NB4 (cell line): ENCODE measurements around the gene NAA20.

ENCODE experiments used
- DNase-seq: peaks from one replicate; pipeline ENCODE4 v3.0.0; 2010; ENCODE audit warnings: low read depth
- H3K4me3 ChIP-seq: one replicate; pipeline ENCODE4 v1.5.1; 2011; ENCODE audit warnings: mild to moderate bottlenecking, low read depth, low read length, moderate library complexity
- MYC ChIP-seq: IDR thresholded peaks from 2 replicates; pipeline ENCODE4 v1.6.1; 2011; ENCODE audit warnings: low read depth, low read length
- POLR2A ChIP-seq: IDR thresholded peaks from 2 replicates; pipeline ENCODE4 v1.6.1; 2011; ENCODE audit warnings: mild to moderate bottlenecking; ENCODE audit not compliant: insufficient read length; ENCODE audit errors: extremely low read depth
- TF ChIP-seq, protein P1 (sequence below): IDR thresholded peaks from 2 replicates; pipeline ENCODE4 v1.6.1; 2011; ENCODE audit warnings: low read depth, low read length
- TF ChIP-seq, protein P2 (sequence below): IDR thresholded peaks from one replicate; pipeline ENCODE4 v1.5.1; 2012; ENCODE audit warnings: low read depth, low read length

The NAA20 gene

DNA sequence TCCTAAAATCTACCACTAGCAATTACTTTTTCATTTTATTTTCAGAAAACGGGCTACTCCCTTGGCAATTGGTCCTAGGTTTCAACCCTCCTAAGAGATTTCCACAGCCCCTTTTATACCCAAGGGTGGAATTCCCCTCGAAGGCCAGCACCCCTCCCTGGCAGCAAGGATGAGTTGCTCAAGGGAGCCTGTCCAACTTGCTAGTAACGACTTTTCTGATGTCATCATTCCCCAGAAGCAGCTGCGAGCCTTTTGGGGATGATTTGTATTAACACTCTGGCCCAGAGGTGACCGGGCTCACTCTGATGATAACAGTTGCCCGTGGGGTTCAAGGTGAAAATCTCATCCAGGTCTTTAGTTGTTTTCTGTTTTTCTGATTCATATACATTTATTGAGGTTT lies 30.7 kb upstream of the NAA20 start:
- no peak overlapping the region for H3K4me3 ChIP-seq
- TF ChIP-seq, protein P1, sequence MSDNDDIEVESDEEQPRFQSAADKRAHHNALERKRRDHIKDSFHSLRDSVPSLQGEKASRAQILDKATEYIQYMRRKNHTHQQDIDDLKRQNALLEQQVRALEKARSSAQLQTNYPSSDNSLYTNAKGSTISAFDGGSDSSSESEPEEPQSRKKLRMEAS: no peak
- TF ChIP-seq, protein P2, sequence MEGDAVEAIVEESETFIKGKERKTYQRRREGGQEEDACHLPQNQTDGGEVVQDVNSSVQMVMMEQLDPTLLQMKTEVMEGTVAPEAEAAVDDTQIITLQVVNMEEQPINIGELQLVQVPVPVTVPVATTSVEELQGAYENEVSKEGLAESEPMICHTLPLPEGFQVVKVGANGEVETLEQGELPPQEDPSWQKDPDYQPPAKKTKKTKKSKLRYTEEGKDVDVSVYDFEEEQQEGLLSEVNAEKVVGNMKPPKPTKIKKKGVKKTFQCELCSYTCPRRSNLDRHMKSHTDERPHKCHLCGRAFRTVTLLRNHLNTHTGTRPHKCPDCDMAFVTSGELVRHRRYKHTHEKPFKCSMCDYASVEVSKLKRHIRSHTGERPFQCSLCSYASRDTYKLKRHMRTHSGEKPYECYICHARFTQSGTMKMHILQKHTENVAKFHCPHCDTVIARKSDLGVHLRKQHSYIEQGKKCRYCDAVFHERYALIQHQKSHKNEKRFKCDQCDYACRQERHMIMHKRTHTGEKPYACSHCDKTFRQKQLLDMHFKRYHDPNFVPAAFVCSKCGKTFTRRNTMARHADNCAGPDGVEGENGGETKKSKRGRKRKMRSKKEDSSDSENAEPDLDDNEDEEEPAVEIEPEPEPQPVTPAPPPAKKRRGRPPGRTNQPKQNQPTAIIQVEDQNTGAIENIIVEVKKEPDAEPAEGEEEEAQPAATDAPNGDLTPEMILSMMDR: no peak
- no peak for TF ChIP-seq POLR2A
- no peak for TF ChIP-seq MYC
- peak; percentile 43 for DNase-seq

DNA sequence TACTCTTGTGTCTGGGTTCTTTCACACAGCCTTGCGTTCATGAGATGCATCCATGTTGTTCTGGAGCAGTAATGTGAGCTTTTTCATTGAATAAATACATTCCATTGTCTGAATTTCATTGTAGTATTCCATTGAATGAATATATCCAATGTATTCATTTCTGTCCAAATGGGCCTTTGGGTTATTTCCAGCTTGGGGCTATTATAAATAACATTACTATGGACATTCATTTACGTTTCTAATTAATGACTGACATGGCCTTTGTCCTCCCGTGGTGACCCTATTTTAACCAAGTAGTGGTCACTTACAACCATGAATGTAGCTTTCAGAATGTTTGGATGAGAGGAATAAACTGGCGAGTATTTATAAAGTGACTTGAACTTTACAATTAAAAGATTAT lies 30.1 kb upstream of the NAA20 start:
- DNase-seq: no peak
- H3K4me3 ChIP-seq: no peak overlapping the region
- TF ChIP-seq POLR2A (no peak), MYC (no peak)
- TF ChIP-seq, protein P2: no peak
- TF ChIP-seq, protein P1: no peak

DNA sequence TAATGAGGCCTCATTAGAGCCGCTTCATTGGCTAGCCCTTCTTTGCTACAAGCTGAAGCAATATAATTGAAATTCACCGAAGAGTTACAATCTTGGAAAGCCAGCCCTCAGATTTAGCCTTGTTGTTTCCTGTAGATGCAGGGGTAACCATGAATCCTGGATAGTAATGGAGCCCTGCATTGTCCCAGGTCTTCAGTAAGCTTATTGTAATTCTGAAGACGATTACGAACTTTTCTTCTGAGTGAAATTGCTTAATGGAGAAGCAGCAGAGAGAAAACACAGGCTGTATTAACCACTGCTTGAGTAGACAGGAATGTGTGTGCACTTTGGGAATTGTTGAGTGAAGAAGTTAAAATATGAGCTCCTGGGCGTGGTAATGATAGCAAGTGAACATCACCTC lies 26.3 kb upstream of the NAA20 start:
- DNase-seq: no peak
- TF ChIP-seq, protein P1: no peak
- TF ChIP-seq, protein P2: no peak
- TF ChIP-seq POLR2A: no peak
- no peak for TF ChIP-seq MYC
- H3K4me3 ChIP-seq: no peak overlapping the region

DNA sequence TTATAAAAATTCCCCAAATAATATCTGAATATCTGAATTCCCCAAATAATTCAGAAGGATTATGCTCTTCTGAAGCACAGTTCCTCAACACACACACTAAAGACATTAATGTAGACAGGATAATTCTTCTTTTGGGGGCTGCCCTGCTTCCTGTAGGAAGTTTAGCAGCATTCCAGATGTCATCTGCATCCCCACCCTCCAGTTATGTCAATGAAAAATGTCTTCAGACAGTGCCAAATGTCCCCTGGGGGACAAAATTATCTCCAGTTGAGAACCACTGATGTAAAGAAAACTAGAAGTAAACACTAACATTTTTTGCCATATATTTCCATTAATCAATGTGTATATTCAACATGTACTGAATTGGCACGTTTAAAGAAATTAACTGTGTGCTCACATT lies 25.9 kb upstream of the NAA20 start:
- TF ChIP-seq, protein P1: no peak
- TF ChIP-seq POLR2A (no peak), MYC (no peak)
- TF ChIP-seq, protein P2: no peak

DNA sequence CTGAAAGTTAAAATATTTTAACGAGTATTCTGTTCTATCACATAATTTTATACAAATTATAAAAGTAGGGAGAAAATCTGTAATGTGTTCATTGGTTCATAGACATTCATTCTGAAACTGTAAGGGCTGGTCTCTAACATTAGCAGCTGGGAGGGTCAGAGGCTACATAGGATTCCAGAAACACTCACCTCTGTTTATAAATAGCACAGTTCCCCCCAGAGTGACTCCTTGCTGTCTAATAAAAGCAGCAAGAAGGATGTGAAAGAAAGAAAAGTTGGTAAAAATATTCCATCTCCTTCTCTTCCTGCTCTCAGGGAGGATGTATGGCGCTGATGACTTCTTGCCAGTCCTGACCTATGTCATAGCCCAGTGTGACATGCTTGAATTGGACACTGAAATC lies 25.3 kb upstream of the NAA20 start:
- H3K4me3 ChIP-seq: no peak overlapping the region
- TF ChIP-seq, protein P2: no peak
- no peak for TF ChIP-seq POLR2A
- TF ChIP-seq, protein P1: no peak
- no peak for TF ChIP-seq MYC
- no peak for DNase-seq

More for the DNA sequence above, 25.9 kb upstream of the NAA20 start:
- no peak for DNase-seq
- H3K4me3 ChIP-seq: no peak overlapping the region
